OCI-LY7 (cell line): ENCODE data around the gene DTX3L.

ENCODE experiments used
- CTCF ChIP-seq: fragments of 200-600 bp; sonication (generic); conservative IDR thresholded peaks from 2 replicates; pipeline ENCODE4 v1.5.1; 2014; ENCODE audit warnings: mild to moderate bottlenecking, antibody characterized with exemption, low read length, moderate library complexity, mixed read lengths
- EZH2phosphoT487 ChIP-seq: fragments of 200-600 bp; sonication (generic); IDR thresholded peaks from 2 replicates; pipeline ENCODE4 v1.6.1; 2018; ENCODE audit warnings: low read depth, borderline replicate concordance, mild to moderate bottlenecking, mixed run types, antibody characterized with exemption, low read length, moderate library complexity, mixed read lengths

- TF ChIP-seq CTCF = no peak
- TF ChIP-seq EZH2phosphoT487 = no peak
Observed at GRCh38 chr3:122523317-122523716, 40.8 kb upstream of the DTX3L start.
